H1 (cell line): ENCODE results near the gene ZPBP. TPM values are rescaled to one million over a fixed set of nuclear protein-coding genes. Genes with fewer than 3 reads are reported as not detected.

ENCODE experiments used
- CTCF ChIA-PET: fragments of 300-600 bp; sonication (Branson Sonifier 250); formaldehyde crosslinking; loops from one replicate; lab custom pipeline; 2021; ENCODE audit not compliant: partially characterized antibody; lab: Charles Lee
- POLR2A ChIA-PET: fragments of 300-600 bp; sonication (Branson Sonifier 250); formaldehyde crosslinking; loops from one replicate; lab custom pipeline; 2021; ENCODE audit warnings: inconsistent platforms; ENCODE audit not compliant: partially characterized antibody; lab: Charles Lee
- DNase-seq, 2 experiments: peaks; one replicate each; pipeline versions ENCODE4 v3.0.0 to v3.0.0-alpha.2; 2010 to 2022; ENCODE audit warnings: low spot score in 2 of 2, low read depth in 1 of 2, mixed read lengths in 1 of 2
- FAIRE-seq: peaks from 2 replicates; lab custom pipeline; 2011; peaks lifted over from hg19 to GRCh38; lab: Jason Lieb, UNC
- H2AFZ ChIP-seq: 2 replicates; pipeline ENCODE4 v1.8.1; 2012; ENCODE audit warnings: low read length, inconsistent platforms
- H2AK5ac ChIP-seq: 2 replicates; pipeline ENCODE4 v1.6.1; 2013; ENCODE audit warnings: low read depth, low read length
- H2BK120ac ChIP-seq: replicated peaks from 2 replicates; pipeline ENCODE3; 2013; ENCODE audit warnings: low read depth, low read length, inconsistent platforms
- H2BK12ac ChIP-seq: 2 replicates; pipeline ENCODE4 v1.6.1; 2013; ENCODE audit warnings: low read depth, low read length
- H2BK15ac ChIP-seq: 2 replicates; pipeline ENCODE4 v1.6.1; 2013; ENCODE audit warnings: low read length
- H2BK20ac ChIP-seq: 2 replicates; pipeline ENCODE4 v1.6.1; 2013; ENCODE audit warnings: low read length
- H2BK5ac ChIP-seq: 2 replicates; pipeline ENCODE4 v1.6.1; 2013; ENCODE audit warnings: low read depth, low read length
- H3K14ac ChIP-seq: 2 replicates; pipeline ENCODE4 v1.6.1; 2013; ENCODE audit warnings: inconsistent platforms; ENCODE audit not compliant: insufficient read length
- H3K18ac ChIP-seq: 2 replicates; pipeline ENCODE4 v1.6.1; 2013; ENCODE audit warnings: low read length; ENCODE audit errors: extremely low read depth
- H3K23ac ChIP-seq: 2 replicates; pipeline ENCODE4 v1.6.1; 2013; ENCODE audit warnings: inconsistent platforms; ENCODE audit not compliant: insufficient read length
- H3K23me2 ChIP-seq: 2 replicates; pipeline ENCODE4 v1.6.1; 2013; ENCODE audit warnings: low read depth, low read length
- H3K27ac ChIP-seq: 2 replicates; pipeline ENCODE4 v1.6.1; 2011; ENCODE audit warnings: low read depth, low read length, inconsistent platforms
- H3K27me3 ChIP-seq, 4 experiments: replicated peaks in 1 of 4; 1 replicate in 1 of 4; 2 replicates in 3 of 4; pipeline versions ENCODE4 v1.6.1 to v1.8.1; 2011 to 2013; ENCODE audit warnings: low read length in 3 of 4, mild to moderate bottlenecking in 3 of 4, inconsistent platforms in 2 of 4, mixed read lengths in 2 of 4, moderate library complexity in 1 of 4; ENCODE audit not compliant: control insufficient read depth in 3 of 4, insufficient read depth in 3 of 4; ENCODE audit errors: extremely low read depth in 1 of 4
- H3K36me3 ChIP-seq, 4 experiments: 2 replicates each; pipeline versions ENCODE4 v1.6.1 to v1.8.1; 2011 to 2013; ENCODE audit warnings: mild to moderate bottlenecking in 4 of 4, low read length in 3 of 4, moderate library complexity in 2 of 4, control low read depth in 1 of 4, inconsistent platforms in 1 of 4; ENCODE audit not compliant: insufficient read depth in 4 of 4, control insufficient read depth in 2 of 4
- H3K4ac ChIP-seq: replicated peaks from 2 replicates; pipeline ENCODE3; 2013; ENCODE audit warnings: low read length, low read depth, mixed read lengths, inconsistent platforms; ENCODE audit not compliant: insufficient read length
- H3K4me1 ChIP-seq, 4 experiments: replicated peaks in 1 of 4; 1 replicate in 1 of 4; 2 replicates in 3 of 4; pipeline versions ENCODE4 v1.6.1 to v1.8.1; 2011 to 2013; ENCODE audit warnings: low read length in 3 of 4, inconsistent platforms in 2 of 4, mixed read lengths in 1 of 4; ENCODE audit not compliant: insufficient read depth in 4 of 4, control insufficient read depth in 3 of 4
- H3K4me2 ChIP-seq, 2 experiments: 2 replicates each; pipeline versions ENCODE4 v1.6.1 to v1.8.1; 2011 to 2013; ENCODE audit warnings: low read depth in 2 of 2, low read length in 2 of 2, control low read depth in 1 of 2, inconsistent platforms in 1 of 2, mild to moderate bottlenecking in 1 of 2; ENCODE audit not compliant: insufficient read depth in 1 of 2
- H3K4me3 ChIP-seq, 4 experiments: fragments of 200-600, 300-600 bp in 1 of 4; sonication (generic), shearing (Covaris generic), sonication (Bioruptor Twin) in 1 of 4; 2 replicates each; pipeline versions ENCODE4 v1.5.1 to v1.8.1; 2011 to 2016; ENCODE audit warnings: low read length in 4 of 4, low read depth in 3 of 4, control low read depth in 2 of 4, inconsistent platforms in 2 of 4, mild to moderate bottlenecking in 2 of 4, mixed read lengths in 1 of 4, moderate library complexity in 1 of 4; ENCODE audit not compliant: insufficient read depth in 2 of 4; ENCODE audit errors: extremely low read depth in 1 of 4
- H3K56ac ChIP-seq: replicated peaks from 2 replicates; pipeline ENCODE3; 2013; ENCODE audit warnings: low read depth, mild to moderate bottlenecking, mixed read lengths, low read length, inconsistent platforms; ENCODE audit not compliant: insufficient read length
- H3K79me1 ChIP-seq: 2 replicates; pipeline ENCODE4 v1.6.1; 2013; ENCODE audit warnings: low read depth, low read length, control low read depth
- H3K79me2 ChIP-seq, 2 experiments: 2 replicates each; pipeline versions ENCODE4 v1.6.1 to v1.8.1; 2012 to 2013; ENCODE audit warnings: low read length in 2 of 2, mild to moderate bottlenecking in 2 of 2, inconsistent platforms in 1 of 2; ENCODE audit not compliant: insufficient read depth in 2 of 2, control insufficient read depth in 1 of 2
- H3K9ac ChIP-seq, 4 experiments: replicated peaks in 1 of 4; 1 replicate in 1 of 4; 2 replicates in 3 of 4; pipeline versions ENCODE4 v1.6.1 to v1.8.1; 2011 to 2013; ENCODE audit warnings: low read depth in 3 of 4, low read length in 3 of 4, control low read depth in 2 of 4, mild to moderate bottlenecking in 2 of 4, moderate library complexity in 2 of 4, inconsistent platforms in 1 of 4; ENCODE audit errors: extremely low read depth in 1 of 4
- H3K9me3 ChIP-seq, 2 experiments: 2 replicates each; pipeline versions ENCODE4 v1.6.1 to v1.8.1; 2012 to 2013; ENCODE audit warnings: mild to moderate bottlenecking in 2 of 2, moderate library complexity in 2 of 2, control low read depth in 1 of 2, inconsistent platforms in 1 of 2, low read depth in 1 of 2, low read length in 1 of 2, mixed read lengths in 1 of 2; ENCODE audit not compliant: insufficient read depth in 2 of 2
- H4K20me1 ChIP-seq, 2 experiments: replicated peaks in 1 of 2; 2 replicates each; pipeline versions ENCODE3 to v1.8.1; 2011 to 2013; ENCODE audit warnings: inconsistent platforms in 2 of 2, low read length in 2 of 2, mild to moderate bottlenecking in 1 of 2; ENCODE audit not compliant: insufficient read depth in 2 of 2, control insufficient read depth in 1 of 2
- H4K5ac ChIP-seq: 2 replicates; pipeline ENCODE4 v1.6.1; 2013; ENCODE audit warnings: low read length, low read depth, mixed read lengths, inconsistent platforms; ENCODE audit not compliant: insufficient read length
- H4K8ac ChIP-seq: 2 replicates; pipeline ENCODE4 v1.8.0; 2013; ENCODE audit warnings: mild to moderate bottlenecking, moderate library complexity, low read length, inconsistent platforms; ENCODE audit not compliant: insufficient read depth; ENCODE audit errors: extremely low read depth
- H4K91ac ChIP-seq: replicated peaks from 2 replicates; pipeline ENCODE3; 2013; ENCODE audit warnings: low read length, mixed read lengths, inconsistent platforms; ENCODE audit not compliant: insufficient read length
- CEBPB ChIP-seq: IDR thresholded peaks from 2 replicates; pipeline ENCODE4 v1.6.1; 2012; ENCODE audit warnings: low read depth, low read length
- EGR1 ChIP-seq: IDR thresholded peaks from 2 replicates; pipeline ENCODE4 v1.6.1; 2011; ENCODE audit warnings: low read depth, low read length, borderline replicate concordance
- EP300 ChIP-seq, 2 experiments: IDR thresholded peaks; 1 replicate in 1 of 2; 2 replicates in 1 of 2; pipeline ENCODE4 v1.6.1; 2011 to 2012; ENCODE audit warnings: low read depth in 2 of 2, low read length in 2 of 2, mild to moderate bottlenecking in 2 of 2, borderline replicate concordance in 1 of 2, inconsistent platforms in 1 of 2, moderate library complexity in 1 of 2
- SP1 ChIP-seq: IDR thresholded peaks from 2 replicates; pipeline ENCODE4 v1.6.1; 2011; ENCODE audit warnings: low read depth, low read length
- SRF ChIP-seq: IDR thresholded peaks from 2 replicates; pipeline ENCODE4 v1.6.1; 2011; ENCODE audit warnings: mild to moderate bottlenecking, low read depth, low read length, moderate library complexity
- TAF1 ChIP-seq: IDR thresholded peaks from 2 replicates; pipeline ENCODE4 v1.6.1; 2011; ENCODE audit warnings: mild to moderate bottlenecking, low read depth, low read length
- WGBS, 2 experiments: shearing (Covaris generic) in 1 of 2; methylation state at CpG; one replicate each; pipeline versions ENCODE4 v1.1.6 to v1.1.7; 2013 to 2015; ENCODE audit warnings: low lambda C conversion rate in 2 of 2, mixed read lengths in 2 of 2, inconsistent platforms in 1 of 2, low coverage in 1 of 2, missing lambda C conversion rate in 1 of 2; ENCODE audit not compliant: insufficient replicate concordance in 2 of 2, insufficient coverage in 1 of 2, insufficient read length in 1 of 2; ENCODE audit errors: extremely low coverage in 1 of 2, missing lambda C conversion rate in 1 of 2; 5-methylcytosine and 5-hydroxymethylcytosine counted together
- polyA plus RNA-seq, 7 experiments: library from polyadenylated mRNA; depleted of rRNA in 3 of 7; stranded (reverse) in 5 of 7; unstranded in 2 of 7; fragments of >200 nt in 5 of 7; fragments of 200-250 nt in 2 of 7; gene quantifications; 1 replicate in 5 of 7; 2 replicates in 1 of 7; 4 replicates in 1 of 7; pipeline versions ENCODE4 v1.2.1 to v1.2.3, GENCODE V29; 2011 to 2013; ENCODE audit warnings: missing spikeins in 2 of 7, mixed read lengths in 2 of 7
- total RNA-seq: library from RNA; stranded (reverse); fragmentation: NEBNext Ultra II Directional; extraction: Animal tissue kit (Norgen Biotek cat#: 25700); gene quantifications from 2 replicates; pipeline ENCODE4 v1.2.1, GENCODE V29; 2021

The ZPBP gene
- total and polyA plus RNA-seq, 2 of the 8 experiments (the other 6 are each of a cell fraction or from before 2014, with no cell fraction given), result not detected

GRCh38 chr7:50101873-50102272, 8.8 kb upstream of the ZPBP start:
- H3K27me3 ChIP-seq, result no peaks in the 10 kb centered on the region
- no peak overlapping the region for H3K27ac ChIP-seq
- no peak overlapping the region for H3K56ac ChIP-seq
- no peak overlapping the region for H3K4me2 ChIP-seq
- no peak overlapping the region for H4K8ac ChIP-seq
- no peak overlapping the region for H2BK120ac ChIP-seq
- H3K4me3 ChIP-seq, result no peak overlapping the region
- H3K4me1 ChIP-seq, result no peaks in the 10 kb centered on the region
- no peak overlapping the region for H2BK5ac ChIP-seq
- no peak overlapping the region for H3K23ac ChIP-seq
- POLR2A ChIA-PET, result no interaction called here
- no peak overlapping the region for H2BK20ac ChIP-seq
- DNase-seq (no peak), FAIRE-seq (no peak)
- no peaks in the 10 kb centered on the region for H3K36me3 ChIP-seq
- CTCF ChIA-PET, result interaction anchor here (2.9 kb wide), 1 partner anchor 9 kb away, joined by 12 read pairs; the partner anchor contains the start of gene ZPBP
- no peak overlapping the region for H3K9ac ChIP-seq
- no peaks in the 10 kb centered on the region for H3K79me2 ChIP-seq
- no peak overlapping the region for H3K14ac ChIP-seq
- H4K91ac ChIP-seq, result no peak overlapping the region
- no peaks in the 10 kb centered on the region for H3K23me2 ChIP-seq
- no peaks in the 10 kb centered on the region for H3K9me3 ChIP-seq
- H2AFZ ChIP-seq, result no peak overlapping the region
- H4K20me1 ChIP-seq, result no peaks in the 10 kb centered on the region
- no peak overlapping the region for H4K5ac ChIP-seq
- H2BK12ac ChIP-seq, result no peak overlapping the region
- H2AK5ac ChIP-seq, result no peak overlapping the region
- no peak overlapping the region for H2BK15ac ChIP-seq
- 91% methylated on average over 15 of the region's 15 CpGs; no CpG with 5 or more reads in 1 of the 2 experiments for WGBS, 2 experiments
- H3K4ac ChIP-seq, result no peak overlapping the region
- H3K79me1 ChIP-seq, result no peaks in the 10 kb centered on the region
- H3K18ac ChIP-seq, result no peak overlapping the region
- TF ChIP-seq EP300 (IDR thresholded peaks at IDR 0.05; ENCODE audit: borderline replicate concordance in 1 of 2, low read depth in 2 of 2, low read length in 2 of 2) (no peak), SP1 (no peak), SRF (no peak), EGR1 (no peak), TAF1 (no peak), CEBPB (no peak)
